GM20000 (cell line): ENCODE data around the gene ARHGAP22.

ENCODE experiments used
- DNase-seq: peaks from one replicate; pipeline ENCODE4 v3.0.0; 2012; ENCODE audit warnings: low spot score
- TF ChIP-seq, protein P1 (sequence below): IDR thresholded peaks from 2 replicates; pipeline ENCODE4 v1.5.1; 2012; ENCODE audit warnings: mild to moderate bottlenecking, control low read depth; ENCODE audit errors: extremely low read depth, missing control alignments

ARHGAP22 gene

GRCh38 chr10:48538611-48539010 is 66.3 kb downstream of the ARHGAP22 start:
- TF ChIP-seq, protein P1, sequence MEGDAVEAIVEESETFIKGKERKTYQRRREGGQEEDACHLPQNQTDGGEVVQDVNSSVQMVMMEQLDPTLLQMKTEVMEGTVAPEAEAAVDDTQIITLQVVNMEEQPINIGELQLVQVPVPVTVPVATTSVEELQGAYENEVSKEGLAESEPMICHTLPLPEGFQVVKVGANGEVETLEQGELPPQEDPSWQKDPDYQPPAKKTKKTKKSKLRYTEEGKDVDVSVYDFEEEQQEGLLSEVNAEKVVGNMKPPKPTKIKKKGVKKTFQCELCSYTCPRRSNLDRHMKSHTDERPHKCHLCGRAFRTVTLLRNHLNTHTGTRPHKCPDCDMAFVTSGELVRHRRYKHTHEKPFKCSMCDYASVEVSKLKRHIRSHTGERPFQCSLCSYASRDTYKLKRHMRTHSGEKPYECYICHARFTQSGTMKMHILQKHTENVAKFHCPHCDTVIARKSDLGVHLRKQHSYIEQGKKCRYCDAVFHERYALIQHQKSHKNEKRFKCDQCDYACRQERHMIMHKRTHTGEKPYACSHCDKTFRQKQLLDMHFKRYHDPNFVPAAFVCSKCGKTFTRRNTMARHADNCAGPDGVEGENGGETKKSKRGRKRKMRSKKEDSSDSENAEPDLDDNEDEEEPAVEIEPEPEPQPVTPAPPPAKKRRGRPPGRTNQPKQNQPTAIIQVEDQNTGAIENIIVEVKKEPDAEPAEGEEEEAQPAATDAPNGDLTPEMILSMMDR = no peak
- no peak for DNase-seq

DNA sequence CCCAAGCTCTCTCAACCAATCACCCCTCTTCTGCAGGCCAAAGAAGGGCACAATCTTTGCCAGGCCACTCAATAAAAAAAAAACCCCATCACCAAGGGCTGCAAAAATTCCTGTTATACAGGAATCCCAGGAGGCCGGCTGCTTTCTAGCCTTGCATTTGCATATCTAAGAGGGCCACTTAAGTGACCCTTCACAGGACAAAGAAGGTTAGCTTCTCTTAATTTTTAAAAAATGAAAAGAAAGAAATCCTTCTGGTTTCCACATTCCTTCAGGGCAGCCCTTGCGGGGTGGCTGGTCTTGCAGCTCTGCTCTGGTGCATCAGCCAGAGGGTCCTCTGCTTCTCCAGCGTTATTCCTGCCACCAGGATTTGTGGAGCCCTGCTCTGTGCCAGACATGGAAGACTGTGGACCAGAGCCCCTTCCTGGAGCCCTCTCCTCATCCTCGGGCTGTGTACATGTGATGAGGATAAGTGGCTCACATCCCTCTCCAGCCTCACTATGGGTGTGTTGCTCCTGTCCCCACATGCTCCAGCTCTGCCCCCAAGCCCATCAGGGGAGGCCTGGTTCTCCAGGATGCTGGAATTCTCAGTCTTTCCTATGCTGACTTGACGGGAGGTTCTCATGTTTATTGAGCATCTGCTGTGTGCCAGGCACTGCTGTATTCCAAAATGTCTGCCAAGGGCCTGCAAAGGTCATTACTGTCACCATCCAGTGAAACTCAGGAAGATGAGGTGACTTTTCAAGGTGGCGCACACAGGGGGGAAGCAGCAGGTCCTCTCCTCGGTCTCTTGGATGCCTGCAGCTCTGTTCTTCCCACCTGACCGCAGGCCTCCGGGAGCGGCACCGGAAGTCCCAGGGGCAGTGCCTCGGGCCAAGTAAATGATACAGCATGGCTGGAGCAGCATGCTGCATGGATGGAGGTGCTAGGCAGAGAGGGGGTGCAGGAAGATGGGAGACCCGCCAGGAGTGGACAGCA is 67.7 kb downstream of the ARHGAP22 start:
- TF ChIP-seq, protein P1 = no peak
- DNase-seq = no peak

DNA sequence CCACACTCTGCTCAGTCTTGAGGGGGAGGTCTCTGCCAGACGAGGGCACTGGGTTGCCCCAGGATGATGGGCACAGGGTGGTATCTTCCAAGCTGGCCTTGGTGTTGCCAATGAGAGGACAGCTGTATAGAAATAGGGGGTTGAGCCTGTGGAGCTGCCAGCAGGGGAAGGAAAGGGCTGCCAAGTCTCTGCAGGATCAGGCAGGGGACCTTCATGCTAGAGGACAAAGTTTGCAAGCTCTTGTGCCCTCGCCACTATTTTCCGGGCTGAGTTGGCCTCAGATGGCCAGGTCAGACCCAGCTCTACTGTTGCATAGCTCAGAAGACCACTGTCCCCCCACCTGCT is 68.7 kb downstream of the ARHGAP22 start:
- DNase-seq = no peak
- TF ChIP-seq, protein P1 = no peak

DNA sequence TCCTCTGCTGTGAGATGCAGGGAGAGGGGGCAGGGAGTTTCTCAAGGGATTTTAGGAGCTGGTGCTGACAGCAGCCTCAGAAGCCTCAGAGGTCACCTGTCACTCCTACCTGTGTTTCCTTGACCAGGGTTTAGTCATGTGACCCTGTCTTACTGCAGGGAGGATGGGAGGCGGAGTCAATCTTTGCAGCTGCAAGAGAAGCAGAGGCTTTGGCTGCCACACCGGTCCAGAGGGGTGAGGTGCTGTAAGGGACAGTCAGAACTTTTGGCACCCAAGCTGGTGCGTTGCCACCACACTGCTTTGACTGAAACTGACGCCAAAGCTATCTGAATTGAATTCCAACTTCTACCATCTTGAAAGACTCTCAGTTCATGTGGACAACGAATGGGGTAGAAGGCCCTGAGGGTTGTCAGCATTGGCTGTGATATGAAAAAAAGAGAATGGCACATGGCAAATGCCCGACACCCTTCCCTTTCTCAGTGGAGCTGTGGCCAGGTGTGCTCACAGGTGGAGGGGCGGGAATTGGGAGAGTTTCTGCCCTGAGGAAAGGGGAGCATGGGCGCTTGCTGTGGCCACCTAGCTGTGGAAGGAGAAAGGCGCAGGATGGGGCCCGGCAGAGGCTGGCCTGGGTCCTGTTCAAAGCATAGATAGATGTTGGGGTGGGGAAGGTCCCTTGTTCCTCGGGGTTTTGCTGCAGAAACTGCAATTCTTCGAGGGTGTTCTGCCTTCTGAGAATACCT is 69.3 kb downstream of the ARHGAP22 start:
- DNase-seq = no peak
- TF ChIP-seq, protein P1 = peak; percentile 5

DNA sequence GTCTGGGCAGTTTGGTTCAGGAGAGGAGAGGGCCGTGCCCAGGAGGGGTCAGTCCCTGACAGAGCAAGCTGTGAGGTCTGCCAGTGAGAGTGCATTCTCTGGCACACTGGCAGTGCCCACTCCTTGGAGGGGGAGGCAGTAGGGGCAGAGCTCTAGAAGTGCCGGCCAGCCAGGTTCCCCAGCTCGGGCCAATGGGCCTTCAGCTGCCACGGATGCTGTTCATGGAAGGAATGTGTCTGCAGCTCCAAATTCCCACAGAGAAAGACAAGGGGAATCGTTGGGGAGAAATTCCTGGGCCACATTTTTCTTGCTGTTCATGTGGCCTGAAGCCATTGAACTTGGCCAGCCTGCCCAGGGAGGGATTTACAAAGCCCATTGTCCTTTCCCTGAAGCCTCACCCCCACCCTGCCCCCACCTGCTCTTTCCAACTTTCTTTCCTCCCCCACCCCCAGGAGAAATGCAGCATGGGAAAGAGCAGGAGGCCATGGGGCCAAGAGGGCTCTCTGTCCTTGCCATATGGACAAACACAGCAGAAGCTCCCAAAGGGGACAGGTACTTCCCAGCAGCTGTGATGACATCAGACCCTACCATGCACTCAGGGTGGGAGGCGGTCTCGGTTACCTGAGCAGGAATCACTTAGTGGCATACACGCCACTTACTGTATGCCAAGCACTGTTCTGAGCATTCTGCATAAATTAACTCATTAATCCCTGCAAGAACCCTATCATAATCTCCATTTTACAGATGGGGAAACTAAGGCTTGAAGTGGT is 70.7 kb downstream of the ARHGAP22 start:
- DNase-seq = no peak
- TF ChIP-seq, protein P1 = no peak

GRCh38 chr10:48533540-48533939 is 71.3 kb downstream of the ARHGAP22 start:
- TF ChIP-seq, protein P1 = no peak
- no peak for DNase-seq

GRCh38 chr10:48531486-48531885 is 73.4 kb downstream of the ARHGAP22 start:
- TF ChIP-seq, protein P1 = no peak
- no peak for DNase-seq
